Liver (tissue), 9 donors: Measurements from ENCODE around the gene LRRC4B. TPM values are rescaled to one million over a fixed set of nuclear protein-coding genes. Genes with fewer than 3 reads are reported as not detected.

Source experiments
- DNase-seq: peaks from one replicate; pipeline ENCODE4 v3.0.0-alpha.2; 2017; ENCODE audit warnings: low spot score
- H3K27ac ChIP-seq, 2 donors: one replicate each; pipeline ENCODE4 v1.7.0; 2013; ENCODE audit warnings: inconsistent platforms in 2 of 2, low read length in 2 of 2, control low read depth in 1 of 2, low read depth in 1 of 2, mild to moderate bottlenecking in 1 of 2
- H3K27me3 ChIP-seq, 4 donors: one replicate each; pipeline versions ENCODE4 v1.6.1 to v1.7.0; 2013; ENCODE audit warnings: low read length in 3 of 4, inconsistent platforms in 1 of 4, mild to moderate bottlenecking in 1 of 4, moderate library complexity in 1 of 4; ENCODE audit not compliant: control insufficient read depth in 4 of 4, insufficient read depth in 4 of 4
- H3K36me3 ChIP-seq, 4 donors: one replicate each; pipeline versions ENCODE4 v1.6.1 to v1.7.0; 2013; ENCODE audit warnings: low read length in 3 of 4, mild to moderate bottlenecking in 3 of 4, low read depth in 1 of 4, moderate library complexity in 1 of 4; ENCODE audit not compliant: control insufficient read depth in 4 of 4, insufficient read depth in 3 of 4
- H3K4me1 ChIP-seq, 4 donors: one replicate each; pipeline versions ENCODE4 v1.6.1 to v1.7.0; 2013; ENCODE audit warnings: low read length in 3 of 4, mild to moderate bottlenecking in 3 of 4, moderate library complexity in 1 of 4; ENCODE audit not compliant: control insufficient read depth in 4 of 4, insufficient read depth in 4 of 4
- H3K4me3 ChIP-seq, 3 donors: one replicate each; pipeline versions ENCODE4 v1.6.1 to v1.7.0; 2013; ENCODE audit warnings: low read length in 3 of 3, control low read depth in 1 of 3, low read depth in 1 of 3, mild to moderate bottlenecking in 1 of 3
- H3K9ac ChIP-seq, 2 donors: one replicate each; pipeline ENCODE4 v1.7.0; 2013; ENCODE audit warnings: low read length in 2 of 2, mild to moderate bottlenecking in 2 of 2, moderate library complexity in 2 of 2, control low read depth in 1 of 2, low read depth in 1 of 2
- H3K9me3 ChIP-seq, 4 donors: one replicate each; pipeline versions ENCODE4 v1.6.1 to v1.7.0; 2013; ENCODE audit warnings: low read length in 3 of 4; ENCODE audit not compliant: control insufficient read depth in 4 of 4
- ATF3 ChIP-seq: IDR thresholded peaks from 2 replicates; pipeline ENCODE4 v1.6.1; 2016; ENCODE audit warnings: antibody characterized with exemption
- CTCF ChIP-seq: fragments of 150-350 bp; IDR thresholded peaks from 2 replicates; pipeline ENCODE4 v1.5.1; 2017; ENCODE audit warnings: improper control_type of control experiment, low read depth, low read length; ENCODE audit not compliant: missing input control
- EGR1 ChIP-seq, 2 donors: IDR thresholded peaks; 2 replicates each; pipeline ENCODE4 v1.6.1; 2016 to 2018; ENCODE audit warnings: antibody characterized with exemption in 2 of 2, low read depth in 2 of 2
- FOXA1 ChIP-seq: IDR thresholded peaks from 2 replicates; pipeline ENCODE4 v1.6.1; 2016; ENCODE audit warnings: antibody characterized with exemption
- FOXA2 ChIP-seq: IDR thresholded peaks from 2 replicates; pipeline ENCODE4 v1.6.1; 2016; ENCODE audit warnings: antibody characterized with exemption
- GABPA ChIP-seq, 2 donors: IDR thresholded peaks in 1 of 2; conservative IDR thresholded peaks in 1 of 2; 2 replicates each; pipeline ENCODE4 v1.6.1; 2016; ENCODE audit warnings: antibody characterized with exemption in 2 of 2, mild to moderate bottlenecking in 1 of 2, moderate library complexity in 1 of 2
- HNF4A ChIP-seq, 2 donors: conservative IDR thresholded peaks; 2 replicates each; pipeline ENCODE4 v1.6.1; 2016; ENCODE audit warnings: antibody characterized with exemption in 2 of 2, mild to moderate bottlenecking in 2 of 2
- HNF4G ChIP-seq: IDR thresholded peaks from 2 replicates; pipeline ENCODE4 v1.6.1; 2016; ENCODE audit warnings: antibody characterized with exemption
- JUND ChIP-seq, 2 donors: IDR thresholded peaks; 2 replicates each; pipeline ENCODE4 v1.6.1; 2016; ENCODE audit warnings: antibody characterized with exemption in 2 of 2
- MAX ChIP-seq: IDR thresholded peaks from 2 replicates; pipeline ENCODE4 v1.6.1; 2016; ENCODE audit warnings: antibody characterized with exemption
- NR2F2 ChIP-seq: IDR thresholded peaks from 2 replicates; pipeline ENCODE4 v1.6.1; 2016; ENCODE audit warnings: antibody characterized with exemption
- RAD21 ChIP-seq, 2 donors: IDR thresholded peaks; 2 replicates each; pipeline ENCODE4 v1.6.1; 2016; ENCODE audit warnings: antibody characterized with exemption in 2 of 2, mild to moderate bottlenecking in 2 of 2
- REST ChIP-seq: IDR thresholded peaks from 2 replicates; pipeline ENCODE4 v1.6.1; 2016; ENCODE audit warnings: antibody characterized with exemption, mild to moderate bottlenecking
- RXRA ChIP-seq, 2 donors: IDR thresholded peaks; 2 replicates each; pipeline ENCODE4 v1.6.1; 2017 to 2018; ENCODE audit warnings: antibody characterized with exemption in 2 of 2, mild to moderate bottlenecking in 1 of 2
- SP1 ChIP-seq: IDR thresholded peaks from 2 replicates; pipeline ENCODE4 v1.6.1; 2018; ENCODE audit warnings: antibody characterized with exemption, mild to moderate bottlenecking
- TAF1 ChIP-seq: conservative IDR thresholded peaks from 2 replicates; pipeline ENCODE4 v1.6.1; 2016; ENCODE audit warnings: antibody characterized with exemption, mild to moderate bottlenecking
- YY1 ChIP-seq: IDR thresholded peaks from 2 replicates; pipeline ENCODE4 v1.6.1; 2016; ENCODE audit warnings: antibody characterized with exemption, mild to moderate bottlenecking
- ZBTB33 ChIP-seq: IDR thresholded peaks from 2 replicates; pipeline ENCODE4 v1.6.1; 2016; ENCODE audit warnings: antibody characterized with exemption
- WGBS: extraction: QIAGEN DNeasy Blood & Tissue Kit; methylation state at CpG from one replicate; pipeline ENCODE4 v1.1.7; 2013; 5-methylcytosine and 5-hydroxymethylcytosine counted together
- polyA plus RNA-seq, 2 donors: library from polyadenylated mRNA; stranded (reverse) in 1 of 2; unstranded in 1 of 2; fragments of 200-250 nt in 1 of 2; fragments of >200 nt in 1 of 2; fragmentation: Nextera tagmentation in 1 of 2; extraction: Ambion mirVana in 1 of 2; gene quantifications; one replicate each; pipeline versions ENCODE4 v1.2.1 to v1.2.3, GENCODE V29; 2013 to 2015
- total RNA-seq, 2 donors: library from RNA; depleted of rRNA; stranded (reverse); fragments of >200 nt; gene quantifications; one replicate each; pipeline ENCODE4 v1.2.3, GENCODE V29; 2014
- donor health status: healthy.
- donor health status: healthy.
- donor health status: healthy.
- donor health status: healthy.
- donor health status: healthy.

LRRC4B gene
- total and polyA plus RNA-seq, 4 donors, result 0.11 to 1.1 (median 0.79) TPM

GRCh38 chr19:50478901-50479715 is 89.1 kb downstream of the LRRC4B start:
- DNase-seq, result no peak
- 95% methylated on average over 19 of the region's 19 CpGs for WGBS
- H3K9ac ChIP-seq, result no peak overlapping the region

GRCh38 chr19:50477751-50478515 is 90.3 kb downstream of the LRRC4B start:
- Histone ChIP-seq H3K36me3 (peaks cover 7 to 34% (median 11%) of the 10 kb centered on the region in 4 donors), H3K9me3 (no peaks in the 10 kb centered on the region), H3K27me3 (no peaks in the 10 kb centered on the region), H3K4me3 (no peak overlapping the region), H3K4me1 (peaks cover 5 to 19% (median 15%) of the 10 kb centered on the region in 4 donors), H3K9ac (no peak overlapping the region), H3K27ac (no peak overlapping the region)
- 98% methylated on average over 17 of the region's 17 CpGs for WGBS
- no peak for TF ChIP-seq RXRA (IDR thresholded peaks at IDR 0.05)
- DNase-seq, result no peak

More at GRCh38 chr19:50478901-50479715, 89.1 kb downstream of the LRRC4B start:
- H3K4me3 ChIP-seq, result no peak overlapping the region
- no peaks in the 10 kb centered on the region for H3K27me3 ChIP-seq
- no peak overlapping the region for H3K27ac ChIP-seq
- peaks cover 5 to 19% (median 15%) of the 10 kb centered on the region in 4 donors for H3K4me1 ChIP-seq
- H3K36me3 ChIP-seq, result peaks cover 7 to 38% (median 11%) of the 10 kb centered on the region in 4 donors
- TF ChIP-seq JUND (IDR thresholded peaks at IDR 0.05) (no peak), CTCF (peak; percentile 5), TAF1 (no peak), HNF4G (no peak)
- H3K9me3 ChIP-seq, result no peaks in the 10 kb centered on the region

GRCh38 chr19:50476907-50477238 is 91.4 kb downstream of the LRRC4B start:
- no peaks in the 10 kb centered on the region for H3K9me3 ChIP-seq
- peaks cover 7 to 27% (median 11%) of the 10 kb centered on the region in 4 donors for H3K36me3 ChIP-seq
- peak overlapping the region; percentile 58 to 81 for H3K9ac ChIP-seq
- no peaks in the 10 kb centered on the region for H3K27me3 ChIP-seq
- 20% methylated on average over 20 of the region's 20 CpGs for WGBS
- H3K27ac ChIP-seq, result peak overlapping the region in 1 of 2 donors; percentile 61
- peaks cover 4 to 19% (median 15%) of the 10 kb centered on the region in 4 donors for H3K4me1 ChIP-seq
- H3K4me3 ChIP-seq, result peak overlapping the region; percentile 89 to 99 (median 94)
- no peak for DNase-seq
- no peak for TF ChIP-seq RAD21 (IDR thresholded peaks at IDR 0.05)
- TF ChIP-seq NR2F2, result no peak
- TF ChIP-seq HNF4A (conservative IDR thresholded peaks at IDR 0.05), result no peak
- TF ChIP-seq RXRA (IDR thresholded peaks at IDR 0.05), result no peak
- TF ChIP-seq FOXA2, result no peak
- no peak for TF ChIP-seq ATF3
- no peak for TF ChIP-seq EGR1 (IDR thresholded peaks at IDR 0.05; ENCODE audit: low read depth in 2 of 2)
- TF ChIP-seq TAF1, result no peak
- TF ChIP-seq ZBTB33, result no peak
- TF ChIP-seq HNF4G, result no peak
- TF ChIP-seq JUND (IDR thresholded peaks at IDR 0.05), result no peak
- no peak for TF ChIP-seq MAX
- TF ChIP-seq SP1, result no peak
- TF ChIP-seq GABPA (IDR thresholded peaks at IDR 0.05 in 1 of 2, conservative IDR thresholded peaks at IDR 0.05 in 1 of 2), result no peak
- TF ChIP-seq FOXA1, result no peak
- no peak for TF ChIP-seq REST
- TF ChIP-seq YY1, result no peak
